BLaER1 treated with 17β-estradiol and CSF1 and Interleukin-3, amounts not matched to agents 10 nM and 100 nM (cell line): ENCODE measurements around the gene ADARB2.

ENCODE experiments used
- H3K27ac ChIP-seq, 11 experiments: shearing (Covaris generic); formaldehyde crosslinking; 2 replicates each; pipeline ENCODE4 v1.8.1; 2022
- H3K27me3 ChIP-seq, 11 experiments: shearing (Covaris generic); formaldehyde crosslinking; 2 replicates each; pipeline ENCODE4 v1.8.1; 2022
- H3K36me3 ChIP-seq, 11 experiments: shearing (Covaris generic); formaldehyde crosslinking; 2 replicates each; pipeline ENCODE4 v1.8.1; 2022
- H3K4me1 ChIP-seq, 10 experiments: shearing (Covaris generic); formaldehyde crosslinking; 2 replicates each; pipeline ENCODE4 v1.8.1; 2022
- H3K4me2 ChIP-seq, 11 experiments: shearing (Covaris generic); formaldehyde crosslinking; 2 replicates each; pipeline ENCODE4 v1.8.1; 2022
- H3K4me3 ChIP-seq, 10 experiments: shearing (Covaris generic); formaldehyde crosslinking; 2 replicates each; pipeline ENCODE4 v1.8.1; 2022
- H3K9ac ChIP-seq, 11 experiments: shearing (Covaris generic); formaldehyde crosslinking; 2 replicates each; pipeline ENCODE4 v1.8.1; 2022
- H3K9me3 ChIP-seq, 11 experiments: shearing (Covaris generic); formaldehyde crosslinking; replicated peaks in 1 of 11; 2 replicates each; pipeline ENCODE4 v1.8.1; 2022
- H4K20me1 ChIP-seq, 11 experiments: shearing (Covaris generic); formaldehyde crosslinking; 2 replicates each; pipeline ENCODE4 v1.8.1; 2022
- Cebpa-rat ChIP-seq, 11 experiments: shearing (Covaris generic); IDR thresholded peaks; 2 replicates each; pipeline ENCODE4 v1.8.1; 2022

ADARB2 gene

GRCh38 chr10:1573334-1573969 is 163.9 kb downstream of the ADARB2 start:
- Histone ChIP-seq H4K20me1 (peaks cover 0 to 25% (median 12%) of the 10 kb centered on the region in 11 experiments; a peak in 10 of 22 replicates), H3K27ac (no peak overlapping the region), H3K9me3 (no peaks in the 10 kb centered on the region), H3K4me3 (no peak overlapping the region), H3K36me3 (no peaks in the 10 kb centered on the region), H3K9ac (no peak overlapping the region), H3K4me2 (peak overlapping the region in 7 of 11 experiments; percentile 28 to 91 (median 88); a peak in 13 of 22 replicates), H3K27me3 (peaks cover 0 to 11% (median 0%) of the 10 kb centered on the region in 11 experiments; a peak in 1 of 22 replicates), H3K4me1 (peaks cover 20 to 94% (median 79%) of the 10 kb centered on the region in 10 experiments)
- no peak for TF ChIP-seq Cebpa-rat (IDR thresholded peaks at IDR 0.05)

GRCh38 chr10:1572519-1573333 is 164.6 kb downstream of the ADARB2 start:
- peaks cover 0 to 25% (median 12%) of the 10 kb centered on the region in 11 experiments; a peak in 10 of 22 replicates for H4K20me1 ChIP-seq
- no peaks in the 10 kb centered on the region for H3K9me3 ChIP-seq
- TF ChIP-seq Cebpa-rat (IDR thresholded peaks at IDR 0.05) = no peak
- H3K36me3 ChIP-seq = no peaks in the 10 kb centered on the region
- H3K27me3 ChIP-seq = peaks cover 0 to 11% (median 0%) of the 10 kb centered on the region in 11 experiments; a peak in 1 of 22 replicates
- no peak overlapping the region for H3K4me3 ChIP-seq
- peaks cover 20 to 94% (median 79%) of the 10 kb centered on the region in 10 experiments for H3K4me1 ChIP-seq
- H3K4me2 ChIP-seq = peak overlapping the region in 7 of 11 experiments; percentile 28 to 91 (median 88); a peak in 14 of 22 replicates
- H3K27ac ChIP-seq = no peak overlapping the region
- H3K9ac ChIP-seq = no peak overlapping the region

- H3K4me2 ChIP-seq = peak overlapping the region in 8 of 11 experiments; percentile 51 to 91 (median 86); a peak in 15 of 22 replicates
- no peaks in the 10 kb centered on the region for H3K36me3 ChIP-seq
- no peak for TF ChIP-seq Cebpa-rat (IDR thresholded peaks at IDR 0.05)
- no peak overlapping the region for H3K27ac ChIP-seq
- H3K9ac ChIP-seq = no peak overlapping the region
- H3K9me3 ChIP-seq = no peaks in the 10 kb centered on the region
- peaks cover 0 to 4% (median 0%) of the 10 kb centered on the region in 11 experiments; a peak in 1 of 22 replicates for H3K27me3 ChIP-seq
- peaks cover 17 to 91% (median 70%) of the 10 kb centered on the region in 10 experiments for H3K4me1 ChIP-seq
- peaks cover 0 to 18% (median 7%) of the 10 kb centered on the region in 11 experiments; a peak in 10 of 22 replicates for H4K20me1 ChIP-seq
- no peak overlapping the region for H3K4me3 ChIP-seq
Observed at GRCh38 chr10:1571587-1572237, 165.6 kb downstream of the ADARB2 start.

- Histone ChIP-seq H3K4me2 (peak overlapping the region in 7 of 11 experiments; percentile 3 to 50 (median 47); a peak in 12 of 22 replicates), H3K4me3 (no peak overlapping the region), H3K9me3 (no peaks in the 10 kb centered on the region), H3K4me1 (peaks cover 7 to 79% (median 58%) of the 10 kb centered on the region in 10 experiments; a peak in 18 of 20 replicates), H3K9ac (no peak overlapping the region), H3K36me3 (no peaks in the 10 kb centered on the region), H4K20me1 (peaks cover 0 to 13% (median 0%) of the 10 kb centered on the region in 11 experiments; a peak in 5 of 22 replicates), H3K27me3 (no peaks in the 10 kb centered on the region), H3K27ac (no peak overlapping the region)
- no peak for TF ChIP-seq Cebpa-rat (IDR thresholded peaks at IDR 0.05)
Observed at GRCh38 chr10:1570416-1571051, 166.8 kb downstream of the ADARB2 start.

- no peak overlapping the region for H3K9ac ChIP-seq
- TF ChIP-seq Cebpa-rat (IDR thresholded peaks at IDR 0.05) = no peak
- H3K36me3 ChIP-seq = no peaks in the 10 kb centered on the region
- peak overlapping the region in 4 of 11 experiments; percentile 12 to 58 (median 30); a peak in 4 of 22 replicates for H3K4me2 ChIP-seq
- H3K27ac ChIP-seq = no peak overlapping the region
- peaks cover 0 to 66% (median 45%) of the 10 kb centered on the region in 10 experiments; a peak in 16 of 20 replicates for H3K4me1 ChIP-seq
- no peaks in the 10 kb centered on the region for H3K27me3 ChIP-seq
- no peak overlapping the region for H3K4me3 ChIP-seq
- H4K20me1 ChIP-seq = peaks cover 0 to 13% (median 0%) of the 10 kb centered on the region in 11 experiments; a peak in 5 of 22 replicates
- H3K9me3 ChIP-seq = no peaks in the 10 kb centered on the region
Observed at GRCh38 chr10:1569208-1569607, 168.1 kb downstream of the ADARB2 start.

GRCh38 chr10:1567742-1568495 is 169.4 kb downstream of the ADARB2 start:
- Histone ChIP-seq H3K27ac (no peak overlapping the region), H3K4me2 (peak overlapping the region in 8 of 11 experiments; percentile 13 to 58 (median 36); a peak in 13 of 22 replicates), H4K20me1 (peaks cover 0 to 7% (median 0%) of the 10 kb centered on the region in 11 experiments; a peak in 5 of 22 replicates), H3K9ac (no peak overlapping the region), H3K27me3 (no peaks in the 10 kb centered on the region), H3K9me3 (no peaks in the 10 kb centered on the region), H3K4me1 (peaks cover 0 to 53% (median 34%) of the 10 kb centered on the region in 10 experiments; a peak in 16 of 20 replicates), H3K4me3 (no peak overlapping the region), H3K36me3 (no peaks in the 10 kb centered on the region)
- TF ChIP-seq Cebpa-rat (IDR thresholded peaks at IDR 0.05) = no peak

- no peaks in the 10 kb centered on the region for H3K9me3 ChIP-seq
- H3K4me3 ChIP-seq = no peak overlapping the region
- no peaks in the 10 kb centered on the region for H3K27me3 ChIP-seq
- H3K4me1 ChIP-seq = peaks cover 0 to 45% (median 27%) of the 10 kb centered on the region in 10 experiments; a peak in 16 of 20 replicates
- H3K9ac ChIP-seq = no peak overlapping the region
- TF ChIP-seq Cebpa-rat (IDR thresholded peaks at IDR 0.05) = no peak
- H3K4me2 ChIP-seq = peak overlapping the region in 2 of 11 experiments; percentile 35 to 43; a peak in 2 of 22 replicates
- peaks cover 0 to 7% (median 0%) of the 10 kb centered on the region in 11 experiments; a peak in 2 of 22 replicates for H4K20me1 ChIP-seq
- H3K36me3 ChIP-seq = no peaks in the 10 kb centered on the region
- H3K27ac ChIP-seq = no peak overlapping the region
Observed at GRCh38 chr10:1567152-1567551, 170.2 kb downstream of the ADARB2 start.

GRCh38 chr10:1564791-1565190 is 172.5 kb downstream of the ADARB2 start:
- no peak for TF ChIP-seq Cebpa-rat (IDR thresholded peaks at IDR 0.05)
- no peak overlapping the region for H3K4me2 ChIP-seq
- no peak overlapping the region for H3K9ac ChIP-seq
- H3K4me3 ChIP-seq = no peak overlapping the region
- H4K20me1 ChIP-seq = no peaks in the 10 kb centered on the region; a peak in 1 of 22 replicates
- no peaks in the 10 kb centered on the region for H3K9me3 ChIP-seq
- no peak overlapping the region for H3K27ac ChIP-seq
- no peaks in the 10 kb centered on the region for H3K27me3 ChIP-seq
- no peaks in the 10 kb centered on the region for H3K36me3 ChIP-seq
- peaks cover 0 to 24% (median 10%) of the 10 kb centered on the region in 10 experiments; a peak in 11 of 20 replicates for H3K4me1 ChIP-seq
